SW 1271 (cell line): ENCODE results near the gene ANP32E.
"Not testable (repeated sequence)": the region's sequence is repeated elsewhere in the genome, so short reads cannot be mapped to it uniquely, and the experiment has no call there.

Experiments used
- DNase-seq, 2 experiments: peaks; one replicate each; lab custom pipeline; 2025; lab: John Stamatoyannopoulos, UW

The ANP32E gene

GRCh38 chr1:150213170-150214098 lies 22.5 kb downstream of the ANP32E start:
- DNase-seq = peak in 1 of 2 experiments; percentile 35

- no peak for DNase-seq
Observed at GRCh38 chr1:150212070-150212469, 23.8 kb downstream of the ANP32E start.

DNA sequence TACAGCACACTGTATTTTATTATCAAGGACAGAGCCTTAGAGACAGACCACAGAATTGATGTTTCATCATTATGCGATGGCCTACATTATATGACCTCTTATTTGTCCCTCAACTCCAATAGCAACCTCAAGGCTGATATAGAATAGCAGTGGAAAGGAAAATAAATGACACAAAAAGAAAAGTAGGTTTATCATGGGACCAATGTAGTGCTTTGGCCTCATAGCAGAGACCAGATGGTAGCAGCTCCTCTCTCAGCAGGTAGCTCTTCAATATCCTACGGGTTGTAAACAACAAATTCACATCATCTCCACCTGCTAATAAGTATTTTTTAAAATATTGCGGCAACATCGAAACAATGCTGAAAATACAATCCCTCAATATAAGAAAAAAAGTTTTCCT lies 25.2 kb downstream of the ANP32E start:
- DNase-seq = no peak

DNA sequence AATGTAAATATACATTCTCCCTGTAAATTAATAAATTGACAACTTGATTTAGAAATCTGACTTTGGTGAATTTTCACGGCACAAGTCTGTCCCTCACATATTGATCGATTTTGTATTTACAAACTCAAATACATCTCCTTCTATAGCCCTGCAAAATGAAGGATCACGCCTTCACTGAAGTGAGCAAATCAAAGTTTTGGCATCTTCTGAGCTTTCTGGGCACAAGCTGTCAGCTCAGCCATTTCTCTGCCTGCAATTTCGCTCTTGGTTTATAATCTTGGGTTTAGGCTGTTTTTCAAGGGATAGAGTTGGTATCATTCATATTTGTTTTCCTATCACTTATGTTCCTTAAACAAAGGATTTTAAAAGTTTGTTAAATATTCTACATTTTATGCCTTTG lies 25.8 kb downstream of the ANP32E start:
- no peak for DNase-seq

DNA sequence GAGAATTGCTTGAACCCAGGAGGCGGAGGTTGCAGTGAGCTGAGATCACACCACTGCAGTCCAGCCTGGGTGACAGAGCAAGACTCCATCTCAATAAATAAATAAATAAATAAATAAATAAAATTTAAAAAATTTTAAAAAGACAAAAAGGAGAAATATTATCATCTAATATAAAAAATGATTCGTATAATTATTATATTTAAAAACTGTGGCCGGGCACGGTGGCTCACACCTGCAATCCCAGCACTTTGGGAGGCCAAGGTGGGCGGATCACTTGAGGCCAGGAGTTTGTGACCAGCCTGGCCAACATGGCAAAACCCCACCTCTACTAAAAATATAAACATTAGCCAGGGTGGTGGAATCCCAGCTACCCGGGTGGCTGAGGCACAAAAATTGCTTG lies 27.5 kb downstream of the ANP32E start:
- DNase-seq = not testable (repeated sequence)

DNA sequence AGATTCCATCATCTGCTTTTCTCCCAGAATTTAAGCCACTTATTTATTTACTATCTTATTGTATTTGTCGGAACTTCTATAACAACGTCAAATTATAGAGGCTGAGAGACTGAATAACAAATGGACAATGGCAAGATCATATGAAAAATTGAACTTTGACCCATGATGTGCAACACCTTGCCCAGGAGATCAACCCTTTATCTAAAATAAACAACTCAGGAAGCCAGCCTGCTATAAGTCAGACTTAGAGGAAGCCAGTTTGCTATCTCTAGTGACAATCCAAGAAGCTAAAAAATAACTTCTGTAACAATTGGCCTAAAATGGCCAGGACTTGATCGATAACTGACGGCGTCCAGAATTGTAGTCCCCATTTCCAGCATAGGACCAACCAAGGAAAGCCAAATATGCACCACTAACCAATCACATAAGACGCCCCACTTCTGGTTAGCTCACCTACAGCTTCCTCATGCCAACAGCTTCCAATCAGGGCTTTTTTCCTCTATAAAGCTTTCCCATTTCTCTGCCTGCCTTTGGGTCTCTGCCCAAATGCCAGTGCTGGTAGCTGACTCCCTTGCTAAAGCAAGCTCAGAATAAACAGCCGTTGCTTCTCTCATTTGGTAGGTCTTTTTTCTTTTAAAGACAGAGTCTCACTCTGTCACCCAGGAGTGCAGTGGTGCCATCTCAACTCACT lies 28.5 kb downstream of the ANP32E start:
- no peak for DNase-seq

DNA sequence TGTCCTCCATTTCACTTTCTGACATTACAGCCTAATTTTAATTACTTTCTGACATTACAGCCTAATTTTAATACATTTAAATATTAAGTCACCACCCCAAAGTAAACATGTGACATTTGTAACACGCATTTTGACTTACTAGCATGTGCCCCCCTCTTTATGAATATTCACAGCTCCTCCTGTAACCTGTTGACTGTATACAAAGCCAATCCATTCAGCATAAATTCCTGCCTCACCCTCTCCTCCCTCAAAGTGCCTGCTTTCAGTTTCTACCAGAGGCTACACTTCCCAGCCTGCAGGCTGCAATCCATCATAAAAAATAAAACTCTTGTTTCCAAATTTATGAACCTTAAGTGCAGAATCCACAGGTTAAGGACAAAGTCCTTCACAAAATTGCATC lies 39.5 kb downstream of the ANP32E start:
- DNase-seq = no peak

DNA sequence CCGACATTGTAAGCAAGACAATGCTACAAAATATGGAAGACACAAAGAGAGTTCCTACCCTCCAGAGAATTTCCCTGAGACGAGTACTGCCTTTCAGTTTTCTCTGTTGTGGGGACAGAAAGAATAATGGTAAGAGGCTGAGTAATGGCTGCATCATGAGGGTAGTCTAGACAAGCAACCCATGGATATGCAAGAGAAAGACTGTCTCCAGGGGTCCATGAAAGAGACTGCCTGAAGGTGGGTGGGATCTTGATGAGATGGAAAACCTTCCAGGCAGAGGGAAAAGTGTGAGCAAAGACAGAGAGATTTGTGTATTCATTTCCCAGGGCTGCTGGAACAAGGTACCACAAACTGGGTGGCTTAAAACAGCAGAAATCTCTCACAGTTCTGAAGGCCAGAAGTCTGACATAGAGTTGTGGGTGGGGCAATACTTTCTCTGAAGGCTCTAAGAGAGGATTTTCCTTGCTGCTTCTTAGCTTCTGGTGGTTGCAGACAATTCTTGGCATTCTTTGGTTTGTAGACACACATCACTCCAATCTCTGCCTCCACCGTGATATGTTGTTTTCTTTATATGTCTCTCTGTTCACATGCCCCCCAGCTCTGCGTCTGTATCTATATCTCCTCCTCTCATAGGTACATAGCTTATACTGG lies 41.4 kb downstream of the ANP32E start:
- DNase-seq = no peak

- DNase-seq = peak; percentile 21 to 51
Observed at GRCh38 chr1:150192012-150192411, 43.9 kb downstream of the ANP32E start.

DNA sequence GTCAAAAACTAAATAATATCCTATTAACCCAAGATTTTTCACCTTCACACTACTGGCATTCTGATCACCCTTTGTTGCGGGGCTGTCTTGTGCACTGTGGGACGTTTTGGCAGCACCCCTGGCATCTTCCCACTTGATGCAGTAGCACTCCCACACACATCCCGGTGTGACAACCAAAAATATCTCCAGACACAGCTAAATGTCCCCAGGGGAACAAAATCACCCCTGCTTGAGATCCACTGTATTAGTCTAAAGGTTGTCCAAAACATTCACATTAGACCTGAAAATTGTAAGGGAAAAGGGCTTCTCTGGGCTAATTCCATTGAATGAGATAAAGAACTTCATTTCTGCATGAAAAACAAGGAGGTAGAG lies 48.4 kb downstream of the ANP32E start:
- DNase-seq = no peak

GRCh38 chr1:150186789-150187559 lies 48.9 kb downstream of the ANP32E start:
- peak in 1 of 2 experiments; percentile 36 for DNase-seq

- DNase-seq = not testable (repeated sequence)
Observed at GRCh38 chr1:150186438-150186788, 49.5 kb downstream of the ANP32E start.

- no peak for DNase-seq
Observed at GRCh38 chr1:150185481-150185880, 50.4 kb downstream of the ANP32E start.

DNA sequence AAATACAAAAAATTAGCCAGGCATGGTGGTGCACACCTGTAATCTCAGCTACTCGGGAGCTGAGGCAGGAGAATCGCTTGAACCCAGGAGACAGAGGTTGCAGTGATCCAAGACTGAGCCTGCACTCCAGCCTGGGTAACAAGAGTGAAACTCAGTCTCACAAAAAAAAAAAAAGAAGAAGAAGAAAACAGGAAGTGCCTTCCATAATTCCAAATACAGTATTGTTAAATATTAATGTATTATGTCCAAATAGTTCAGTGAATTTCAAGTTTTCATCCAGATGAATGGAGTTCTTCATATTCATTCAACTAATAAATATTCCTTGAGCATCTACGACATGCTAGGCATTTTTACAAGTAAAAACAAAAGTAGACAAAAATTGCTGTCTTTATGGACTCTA lies 52.9 kb downstream of the ANP32E start:
- DNase-seq = no peak

DNA sequence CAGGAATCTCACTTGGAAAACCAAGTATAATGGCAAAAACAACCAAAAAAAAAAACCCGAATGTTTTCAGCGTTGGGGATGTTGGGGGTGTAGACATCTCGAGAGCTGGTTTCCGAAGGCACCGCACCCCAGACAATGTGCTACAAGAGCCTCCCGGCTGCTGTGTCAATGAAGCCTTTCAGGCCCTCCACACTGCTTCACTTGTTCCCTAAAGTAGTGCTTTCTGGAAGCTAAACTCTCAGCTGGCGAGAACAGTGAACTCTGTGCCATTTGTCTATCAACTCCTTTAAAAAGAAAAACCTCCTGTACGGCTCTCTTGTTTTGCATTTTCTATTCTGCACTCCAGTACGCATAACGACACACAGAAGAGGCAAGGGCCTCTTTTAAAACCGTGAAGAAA lies 53.7 kb downstream of the ANP32E start:
- no peak for DNase-seq

GRCh38 chr1:150180474-150180873 lies 55.4 kb downstream of the ANP32E start:
- no peak for DNase-seq

DNA sequence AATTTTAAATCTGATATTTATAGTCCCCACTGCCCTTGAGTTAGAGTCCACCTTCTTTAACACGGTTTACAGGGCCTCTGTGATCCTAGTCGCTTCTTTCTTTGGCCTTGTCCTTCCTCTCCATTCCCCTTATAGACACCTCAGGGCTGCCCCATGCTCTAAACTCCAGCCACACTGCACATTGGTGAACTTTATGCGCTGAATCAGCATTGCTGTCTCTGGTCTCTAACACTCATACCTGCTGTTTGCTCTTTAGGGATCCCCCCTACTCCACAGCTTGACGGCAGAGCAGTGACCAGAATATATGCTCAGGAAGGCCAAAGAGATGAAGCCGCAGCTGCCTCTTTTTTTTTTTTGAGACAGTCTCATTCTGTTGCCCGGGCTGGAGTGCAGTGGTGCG lies 56.0 kb downstream of the ANP32E start:
- DNase-seq = no peak

- DNase-seq = no peak
Observed at GRCh38 chr1:150178548-150178947, 57.4 kb downstream of the ANP32E start.

GRCh38 chr1:150176593-150176992 lies 59.3 kb downstream of the ANP32E start:
- no peak for DNase-seq

DNA sequence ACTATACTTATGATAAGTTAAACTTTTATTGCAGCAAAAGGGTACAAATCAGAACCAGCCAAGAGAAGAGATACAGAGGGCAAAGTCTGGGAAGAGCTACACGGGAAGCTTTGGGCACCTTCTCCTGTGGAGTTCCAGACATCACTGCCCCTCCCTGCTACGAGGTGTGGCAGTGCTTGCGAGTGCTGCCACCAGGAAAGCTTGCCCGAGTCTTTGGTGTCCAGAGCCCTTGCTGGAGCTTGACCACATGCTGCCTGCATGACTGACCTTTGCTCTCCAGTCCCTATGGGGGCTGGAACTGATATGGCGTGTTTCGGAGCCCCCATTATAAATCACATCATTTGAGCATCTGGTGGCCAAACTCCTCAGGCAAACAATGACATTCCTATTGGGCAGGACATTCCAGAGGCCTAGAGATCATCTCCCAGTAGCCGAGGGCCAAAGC lies 62.7 kb downstream of the ANP32E start:
- DNase-seq = no peak

DNA sequence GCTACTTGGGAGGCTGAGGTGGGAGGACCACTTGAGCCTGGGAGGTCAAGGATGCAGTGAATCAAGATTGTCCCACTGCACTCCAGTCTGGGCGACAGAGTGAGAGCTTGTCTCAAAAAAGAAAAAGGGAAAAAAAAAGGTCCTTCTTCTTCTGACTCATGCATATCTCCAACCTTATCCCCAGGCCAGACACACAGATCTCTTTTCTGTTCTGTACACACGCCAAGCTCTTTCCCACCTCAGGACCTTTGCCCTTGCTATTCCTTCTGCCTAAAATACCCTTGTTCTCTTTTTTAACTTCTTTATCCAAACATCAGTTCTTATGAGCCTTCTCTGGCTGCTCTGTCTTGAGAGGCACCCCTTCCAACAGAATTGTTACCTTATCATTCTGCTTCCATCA lies 64.1 kb downstream of the ANP32E start:
- no peak for DNase-seq
